Common myeloid progenitor, CD34-positive (primary cell): ENCODE results near the gene LBX2. TPM values are rescaled to one million over a fixed set of nuclear protein-coding genes. Genes with fewer than 3 reads are reported as not detected.
A peak's percentile ranks its signal among the peaks of the same experiment; 100 is the strongest.

Experiments used
- CTCF ChIA-PET: fragments of 350-600 bp; sonication (Branson Sonifier 250); formaldehyde crosslinking; loops from one replicate; lab custom pipeline; 2021; ENCODE audit warnings: antibody characterized with exemption; lab: Charles Lee
- POLR2A ChIA-PET: fragments of 350-600 bp; sonication (Branson Sonifier 250); formaldehyde crosslinking; loops from one replicate; lab custom pipeline; 2021; ENCODE audit warnings: antibody characterized with exemption; lab: Charles Lee
- DNase-seq, 3 donors: peaks; one replicate each; pipeline versions ENCODE4 v3.0.0 to v3.0.0-alpha.2; 2013
- H3K27ac ChIP-seq, 2 experiments: 1 replicate in 1 of 2; 2 replicates in 1 of 2; pipeline ENCODE4 v1.7.0; 2013; ENCODE audit warnings: inconsistent platforms in 2 of 2, low read length in 2 of 2, mild to moderate bottlenecking in 2 of 2, low read depth in 1 of 2, moderate library complexity in 1 of 2; ENCODE audit not compliant: severe bottlenecking in 2 of 2, insufficient read depth in 1 of 2, poor library complexity in 1 of 2
- H3K27me3 ChIP-seq, 5 experiments: replicated peaks in 2 of 5; 1 replicate in 3 of 5; 2 replicates in 2 of 5; pipeline versions ENCODE4 v1.6.1 to v1.7.0; 2013; ENCODE audit warnings: low read length in 4 of 5, mild to moderate bottlenecking in 2 of 5, moderate library complexity in 2 of 5, inconsistent platforms in 1 of 5; ENCODE audit not compliant: insufficient read depth in 5 of 5, control insufficient read depth in 4 of 5
- H3K36me3 ChIP-seq, 4 experiments: 1 replicate in 2 of 4; 2 replicates in 2 of 4; pipeline versions ENCODE4 v1.6.1 to v1.7.0; 2013; ENCODE audit warnings: low read length in 3 of 4, control low read depth in 1 of 4, mild to moderate bottlenecking in 1 of 4; ENCODE audit not compliant: control insufficient read depth in 4 of 4, insufficient read depth in 4 of 4
- H3K4me1 ChIP-seq, 4 experiments: 1 replicate in 3 of 4; 2 replicates in 1 of 4; pipeline versions ENCODE4 v1.6.1 to v1.7.1; 2013; ENCODE audit warnings: low read length in 3 of 4, mild to moderate bottlenecking in 3 of 4, control low read depth in 1 of 4, inconsistent platforms in 1 of 4, moderate library complexity in 1 of 4; ENCODE audit not compliant: control insufficient read depth in 4 of 4, insufficient read depth in 4 of 4; ENCODE audit errors: control extremely low read depth in 1 of 4
- H3K4me3 ChIP-seq, 7 experiments: 1 replicate in 4 of 7; 2 replicates in 3 of 7; pipeline versions ENCODE4 v1.5.1 to v1.7.0; 2013; ENCODE audit warnings: mild to moderate bottlenecking in 7 of 7, low read length in 6 of 7, moderate library complexity in 6 of 7, inconsistent platforms in 2 of 7, low read depth in 2 of 7, control low read depth in 1 of 7; ENCODE audit not compliant: insufficient read depth in 4 of 7, control insufficient read depth in 1 of 7; ENCODE audit errors: extremely low read depth in 1 of 7
- H3K9me3 ChIP-seq, 5 experiments: 1 replicate in 4 of 5; 2 replicates in 1 of 5; pipeline versions ENCODE4 v1.6.1 to v1.7.1; 2013; ENCODE audit warnings: low read length in 4 of 5, mild to moderate bottlenecking in 2 of 5, inconsistent platforms in 1 of 5, low read depth in 1 of 5, moderate library complexity in 1 of 5; ENCODE audit not compliant: control insufficient read depth in 4 of 5, insufficient read depth in 2 of 5; ENCODE audit errors: control extremely low read depth in 1 of 5
- WGBS: methylation state at CpG from one replicate; pipeline ENCODE4 v1.1.5; 2013; ENCODE audit not compliant: insufficient coverage; 5-methylcytosine and 5-hydroxymethylcytosine counted together
- polyA plus RNA-seq: library from polyadenylated mRNA; unstranded; fragments of 120-200 nt; gene quantifications from one replicate; pipeline ENCODE4 v1.2.1, GENCODE V29; 2013

Gene LBX2
- 0.30 TPM for polyA plus RNA-seq

- ChIA-PET CTCF (interaction anchor here (0.9 to 12.7 kb wide), 6 partner anchors 8 to 88 kb away, joined by 3 to 143 read pairs (median 12); partner anchors contain the start of genes AUP1, CCDC142, DQX1 and HTRA2), POLR2A (no interaction called here)
- Histone ChIP-seq H3K27me3 (peaks cover 0 to 84% (median 56%) of the 10 kb centered on the region in 5 experiments), H3K27ac (no peak within 1 kb of the TSS), H3K36me3 (peaks cover 0 to 3% (median 1%) of the 10 kb centered on the region in 4 experiments), H3K9me3 (no peaks in the 10 kb centered on the region), H3K4me3 (peak within 1 kb of the TSS; percentile 17 to 73 (median 58)), H3K4me1 (peaks cover 4 to 45% (median 43%) of the 10 kb centered on the region in 4 experiments)
- DNase-seq = peak in 2 of 3 donors; percentile 40 to 53
- 3% methylated on average over 48 of the region's 65 CpGs for WGBS
Observed at GRCh38 chr2:74499267-74499939, at the start of gene LBX2. LBX2 (minus strand) TSS chr2:74499603; CDS start chr2:74499537, 66 bp downstream.

GRCh38 chr2:74548285-74548899 lies 49.0 kb upstream of the LBX2 start:
- 32% methylated on average over 26 of the region's 26 CpGs for WGBS
- Histone ChIP-seq H3K9me3 (no peaks in the 10 kb centered on the region), H3K27ac (peak overlapping the region in 1 of 2 experiments; percentile 59), H3K27me3 (no peaks in the 10 kb centered on the region), H3K36me3 (peaks cover 0 to 3% (median 0%) of the 10 kb centered on the region in 4 experiments), H3K4me3 (peak overlapping the region; percentile 67 to 89 (median 76)), H3K4me1 (peaks cover 6 to 49% (median 35%) of the 10 kb centered on the region in 4 experiments)
- CTCF ChIA-PET = interaction anchor here (0.9 to 1.7 kb wide), 8 partner anchors 10 to 73 kb away, joined by 3 to 5 read pairs (median 3); partner anchors contain the start of genes CCDC142 and TTC31
- DNase-seq = no peak
- POLR2A ChIA-PET = no interaction called here

- Histone ChIP-seq H3K36me3 (no peaks in the 10 kb centered on the region), H3K9me3 (no peaks in the 10 kb centered on the region), H3K4me1 (peaks cover 6 to 39% (median 22%) of the 10 kb centered on the region in 4 experiments), H3K4me3 (no peak overlapping the region), H3K27ac (no peak overlapping the region), H3K27me3 (no peaks in the 10 kb centered on the region)
- WGBS = 97% methylated on average over 3 of the region's 3 CpGs
- no peak for DNase-seq
- ChIA-PET CTCF (interaction anchor here (1.1 to 5.1 kb wide), 5 partner anchors 12 to 63 kb away, joined by 4 to 50 read pairs (median 6); partner anchors contain the start of genes CCDC142 and TTC31), POLR2A (no interaction called here)
Observed at GRCh38 chr2:74546004-74546403, 46.6 kb upstream of the LBX2 start.

- Histone ChIP-seq H3K27ac (no peak overlapping the region), H3K27me3 (no peaks in the 10 kb centered on the region), H3K4me3 (no peak overlapping the region), H3K4me1 (peaks cover 6 to 34% (median 19%) of the 10 kb centered on the region in 4 experiments), H3K36me3 (no peaks in the 10 kb centered on the region), H3K9me3 (no peaks in the 10 kb centered on the region)
- ChIA-PET CTCF (interaction anchor here (0.8 to 5.1 kb wide), 9 partner anchors 10 to 62 kb away, joined by 3 to 50 read pairs (median 3); partner anchors contain the start of genes CCDC142 and TTC31), POLR2A (no interaction called here)
- WGBS = 90% methylated on average over 3 of the region's 3 CpGs
- no peak for DNase-seq
Observed at GRCh38 chr2:74544634-74545033, 45.2 kb upstream of the LBX2 start.

GRCh38 chr2:74542978-74543377 lies 43.6 kb upstream of the LBX2 start:
- Histone ChIP-seq H3K4me3 (no peak overlapping the region), H3K36me3 (no peaks in the 10 kb centered on the region), H3K4me1 (peaks cover 18 to 35% (median 22%) of the 10 kb centered on the region in 4 experiments), H3K27me3 (no peaks in the 10 kb centered on the region), H3K9me3 (no peaks in the 10 kb centered on the region), H3K27ac (no peak overlapping the region)
- no peak for DNase-seq
- ChIA-PET CTCF (interaction anchor here (0.6 to 5.1 kb wide), 5 partner anchors 8 to 45 kb away, joined by 3 to 50 read pairs (median 4); no protein-coding TSS in a partner anchor), POLR2A (no interaction called here)
- 86% methylated on average over 1 of the region's 1 CpG for WGBS

GRCh38 chr2:74540291-74540690 lies 40.9 kb upstream of the LBX2 start:
- Histone ChIP-seq H3K9me3 (no peaks in the 10 kb centered on the region), H3K27me3 (no peaks in the 10 kb centered on the region), H3K4me3 (no peak overlapping the region), H3K36me3 (peaks cover 0 to 3% (median 0%) of the 10 kb centered on the region in 4 experiments), H3K27ac (no peak overlapping the region), H3K4me1 (peaks cover 19 to 46% (median 24%) of the 10 kb centered on the region in 4 experiments)
- DNase-seq = no peak
- ChIA-PET CTCF (interaction anchor here (1.0 to 13.7 kb wide), 6 partner anchors 10 to 46 kb away, joined by 3 to 210 read pairs (median 5); no protein-coding TSS in a partner anchor), POLR2A (no interaction called here)
- 100% methylated on average over 5 of the region's 5 CpGs for WGBS
